Posterior cingulate gyrus (tissue), 11 donors: ENCODE measurements around the gene CAND2.

Experiments
- DNase-seq, 10 donors: peaks; one replicate each; pipeline versions ENCODE4 v3.0.0 to v3.0.0-alpha.2; 2020 to 2021; ENCODE audit warnings: mixed read lengths in 3 of 10
- intact Hi-C: fragments of 100-400 bp; cut with DNase I; formaldehyde crosslinking; loops from one replicate; pipeline ENCODE4 v1.15.1; 2023

The CAND2 gene

GRCh38 chr3:12799525-12800440, 3.3 kb downstream of the CAND2 start:
- peak in 2 of 10 donors; percentile 55 to 70 for DNase-seq
- intact Hi-C loops, result no loop called here

GRCh38 chr3:12803371-12803770, 6.9 kb downstream of the CAND2 start:
- intact Hi-C loops, result no loop called here
- peak in 1 of 10 donors; percentile 43 for DNase-seq

GRCh38 chr3:12807066-12807465, 10.6 kb downstream of the CAND2 start:
- DNase-seq, result peak in 1 of 10 donors; percentile 55
- intact Hi-C loops, result no loop called here

- DNase-seq, result peak in 1 of 10 donors; percentile 52
- intact Hi-C loops, result no loop called here
Observed at GRCh38 chr3:12807601-12808359, 11.3 kb downstream of the CAND2 start.

GRCh38 chr3:12808587-12808986, 12.1 kb downstream of the CAND2 start:
- peak in 2 of 10 donors; percentile 41 to 55 for DNase-seq
- intact Hi-C loops, result no loop called here

GRCh38 chr3:12809001-12809400, 12.5 kb downstream of the CAND2 start:
- DNase-seq, result peak in 2 of 10 donors; percentile 30 to 74

GRCh38 chr3:12809435-12809834, 13.0 kb downstream of the CAND2 start:
- DNase-seq, result peak in 2 of 10 donors; percentile 9 to 41
- intact Hi-C loops, result no loop called here

More at GRCh38 chr3:12809001-12809400, 12.5 kb downstream of the CAND2 start:
- intact Hi-C loops, result no loop called here

GRCh38 chr3:12810013-12810780, 13.7 kb downstream of the CAND2 start:
- peak; percentile 90 to 99 (median 96) for DNase-seq
- intact Hi-C loops, result no loop called here

GRCh38 chr3:12810961-12811360, 14.5 kb downstream of the CAND2 start:
- DNase-seq, result peak in 1 of 10 donors; percentile 47
- intact Hi-C loops, result no loop called here

- intact Hi-C loops, result no loop called here
- no peak for DNase-seq
Observed at GRCh38 chr3:12812812-12813211, 16.3 kb downstream of the CAND2 start.

- no peak for DNase-seq
- intact Hi-C loops, result no loop called here
Observed at GRCh38 chr3:12813967-12814366, 17.5 kb downstream of the CAND2 start.

- DNase-seq, result peak in 1 of 10 donors; percentile 67
- intact Hi-C loops, result no loop called here
Observed at GRCh38 chr3:12815078-12815477, 18.6 kb downstream of the CAND2 start.

- intact Hi-C loops, result no loop called here
- DNase-seq, result peak in 1 of 10 donors; percentile 55
Observed at GRCh38 chr3:12815719-12816118, 19.2 kb downstream of the CAND2 start.

GRCh38 chr3:12816521-12817342, 20.3 kb downstream of the CAND2 start:
- DNase-seq, result peak in 2 of 10 donors; percentile 77
- intact Hi-C loops, result no loop called here

- intact Hi-C loops, result no loop called here
Observed at GRCh38 chr3:12817343-12817710, 20.8 kb downstream of the CAND2 start.

GRCh38 chr3:12818273-12818672, 21.8 kb downstream of the CAND2 start:
- intact Hi-C loops, result no loop called here
- DNase-seq, result peak in 2 of 10 donors; percentile 40 to 59

More at GRCh38 chr3:12817343-12817710, 20.8 kb downstream of the CAND2 start:
- peak in 2 of 10 donors; percentile 85 for DNase-seq

GRCh38 chr3:12818773-12819172, 22.3 kb downstream of the CAND2 start:
- no peak for DNase-seq
- intact Hi-C loops, result no loop called here

- DNase-seq, result no peak
- intact Hi-C loops, result no loop called here
Observed at GRCh38 chr3:12822725-12823373, 26.4 kb downstream of the CAND2 start.

- peak in 1 of 10 donors; percentile 19 for DNase-seq
- intact Hi-C loops, result no loop called here
Observed at GRCh38 chr3:12824299-12824698, 27.8 kb downstream of the CAND2 start.
